ENCODE measurements around the gene NQO2. TPM values are rescaled to one million over a fixed set of nuclear protein-coding genes. Genes with fewer than 3 reads are reported as not detected.

Gene NQO2
- total and polyA plus RNA-seq, 2 experiments from 2014 or later = 23.4 to 38.5 TPM

DNA sequence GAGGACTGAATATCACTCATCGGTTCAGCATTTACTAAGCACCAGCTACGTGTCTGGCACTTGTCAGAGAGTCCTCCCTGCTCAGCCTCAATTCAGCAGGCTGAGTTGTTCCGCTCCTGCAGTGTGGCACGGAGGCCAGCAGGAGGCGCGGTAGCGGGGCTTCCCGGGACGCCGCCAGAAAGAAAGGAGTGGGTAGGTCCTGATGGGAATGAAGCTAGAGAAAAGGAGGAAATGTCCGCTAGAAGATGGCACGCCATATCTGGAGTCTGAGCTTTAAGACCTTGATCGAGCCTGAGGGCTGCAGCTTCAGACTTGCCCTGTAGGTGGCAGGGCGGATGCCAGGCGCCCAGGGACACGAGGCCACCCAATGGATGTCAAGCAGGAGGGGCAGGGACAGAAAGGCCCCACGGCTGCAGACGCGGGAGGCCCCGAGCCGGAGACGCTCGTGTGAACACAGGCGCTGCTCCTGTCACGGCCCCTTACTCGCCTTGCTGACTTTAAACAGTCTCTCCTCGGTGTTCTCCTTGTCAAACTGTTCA, 47.1 kb upstream of the NQO2 start:
- H3K4me2 ChIP-seq = peak overlapping the region; percentile 43
- peak; percentile 85 for DNase-seq (ENCODE audit: low spot score)
- H2AFZ ChIP-seq = peak overlapping the region; percentile 42
- no peaks in the 10 kb centered on the region for H3K27me3 ChIP-seq
- H3K9me3 ChIP-seq (ENCODE audit: low read depth) = no peaks in the 10 kb centered on the region
- no peaks in the 10 kb centered on the region for H3K36me3 ChIP-seq (replicated peaks; ENCODE audit: insufficient read depth, low read depth)
- no peaks in the 10 kb centered on the region for H4K20me1 ChIP-seq (ENCODE audit: insufficient read depth, poor library complexity, severe bottlenecking)
- 21% methylated on average over 27 of the region's 27 CpGs for WGBS (ENCODE audit: low lambda C conversion rate, missing lambda C conversion rate)
- H3K4me1 ChIP-seq (ENCODE audit: insufficient read depth) = no peaks in the 10 kb centered on the region
- H3K27ac ChIP-seq = peak overlapping the region; percentile 68
- H3K4me3 ChIP-seq = no peak overlapping the region
- TF ChIP-seq, protein P1, sequence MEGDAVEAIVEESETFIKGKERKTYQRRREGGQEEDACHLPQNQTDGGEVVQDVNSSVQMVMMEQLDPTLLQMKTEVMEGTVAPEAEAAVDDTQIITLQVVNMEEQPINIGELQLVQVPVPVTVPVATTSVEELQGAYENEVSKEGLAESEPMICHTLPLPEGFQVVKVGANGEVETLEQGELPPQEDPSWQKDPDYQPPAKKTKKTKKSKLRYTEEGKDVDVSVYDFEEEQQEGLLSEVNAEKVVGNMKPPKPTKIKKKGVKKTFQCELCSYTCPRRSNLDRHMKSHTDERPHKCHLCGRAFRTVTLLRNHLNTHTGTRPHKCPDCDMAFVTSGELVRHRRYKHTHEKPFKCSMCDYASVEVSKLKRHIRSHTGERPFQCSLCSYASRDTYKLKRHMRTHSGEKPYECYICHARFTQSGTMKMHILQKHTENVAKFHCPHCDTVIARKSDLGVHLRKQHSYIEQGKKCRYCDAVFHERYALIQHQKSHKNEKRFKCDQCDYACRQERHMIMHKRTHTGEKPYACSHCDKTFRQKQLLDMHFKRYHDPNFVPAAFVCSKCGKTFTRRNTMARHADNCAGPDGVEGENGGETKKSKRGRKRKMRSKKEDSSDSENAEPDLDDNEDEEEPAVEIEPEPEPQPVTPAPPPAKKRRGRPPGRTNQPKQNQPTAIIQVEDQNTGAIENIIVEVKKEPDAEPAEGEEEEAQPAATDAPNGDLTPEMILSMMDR (IDR thresholded peaks at IDR 0.05; ENCODE audit: poor library complexity) = peak; percentile 99
- no peak for TF ChIP-seq EZH2phosphoT487 (IDR thresholded peaks at IDR 0.05; ENCODE audit: low read depth, severe bottlenecking, unreplicated experiment)
- peaks cover 4% of the 10 kb centered on the region for H3K79me2 ChIP-seq
- H3K9me2 ChIP-seq (replicated peaks; ENCODE audit: insufficient read depth) = no peaks in the 10 kb centered on the region

DNA sequence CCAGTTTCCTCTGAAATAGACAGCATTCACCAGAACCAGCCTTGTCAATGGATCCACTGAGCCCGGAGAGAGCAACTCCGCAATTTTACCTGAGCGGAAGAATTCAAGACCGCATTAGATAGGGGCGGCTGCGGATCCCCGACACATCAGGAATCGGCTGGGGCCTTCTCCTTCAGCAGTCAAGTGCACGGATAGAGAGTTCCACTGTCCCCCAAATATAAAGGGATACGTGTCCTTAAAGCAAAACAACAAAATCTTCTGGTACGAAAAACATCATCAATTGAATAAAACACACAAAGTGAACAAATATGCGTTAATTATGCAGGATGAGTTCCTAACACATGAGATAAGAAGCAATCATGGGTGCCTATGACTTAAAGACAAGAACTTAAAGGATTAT, 46.6 kb upstream of the NQO2 start:
- Histone ChIP-seq H4K20me1 (ENCODE audit: insufficient read depth, poor library complexity, severe bottlenecking) (no peaks in the 10 kb centered on the region), H3K9me2 (replicated peaks; ENCODE audit: insufficient read depth) (no peaks in the 10 kb centered on the region), H3K36me3 (replicated peaks; ENCODE audit: insufficient read depth, low read depth) (no peaks in the 10 kb centered on the region), H3K4me3 (no peak overlapping the region), H3K4me2 (peak overlapping the region; percentile 43), H2AFZ (peak overlapping the region; percentile 42), H3K4me1 (ENCODE audit: insufficient read depth) (no peaks in the 10 kb centered on the region), H3K27me3 (no peaks in the 10 kb centered on the region), H3K27ac (peak overlapping the region; percentile 68), H3K79me2 (peaks cover 8% of the 10 kb centered on the region), H3K9me3 (ENCODE audit: low read depth) (no peaks in the 10 kb centered on the region)
- TF ChIP-seq EZH2 (IDR thresholded peaks at IDR 0.05; ENCODE audit: borderline replicate concordance) (no peak), EZH2phosphoT487 (IDR thresholded peaks at IDR 0.05; ENCODE audit: low read depth, severe bottlenecking, unreplicated experiment) (no peak)
- TF ChIP-seq, protein P1 (IDR thresholded peaks at IDR 0.05; ENCODE audit: poor library complexity) = no peak
- no peak for DNase-seq (ENCODE audit: low spot score)
- 94% methylated on average over 12 of the region's 12 CpGs for WGBS (ENCODE audit: low lambda C conversion rate, missing lambda C conversion rate)

DNA sequence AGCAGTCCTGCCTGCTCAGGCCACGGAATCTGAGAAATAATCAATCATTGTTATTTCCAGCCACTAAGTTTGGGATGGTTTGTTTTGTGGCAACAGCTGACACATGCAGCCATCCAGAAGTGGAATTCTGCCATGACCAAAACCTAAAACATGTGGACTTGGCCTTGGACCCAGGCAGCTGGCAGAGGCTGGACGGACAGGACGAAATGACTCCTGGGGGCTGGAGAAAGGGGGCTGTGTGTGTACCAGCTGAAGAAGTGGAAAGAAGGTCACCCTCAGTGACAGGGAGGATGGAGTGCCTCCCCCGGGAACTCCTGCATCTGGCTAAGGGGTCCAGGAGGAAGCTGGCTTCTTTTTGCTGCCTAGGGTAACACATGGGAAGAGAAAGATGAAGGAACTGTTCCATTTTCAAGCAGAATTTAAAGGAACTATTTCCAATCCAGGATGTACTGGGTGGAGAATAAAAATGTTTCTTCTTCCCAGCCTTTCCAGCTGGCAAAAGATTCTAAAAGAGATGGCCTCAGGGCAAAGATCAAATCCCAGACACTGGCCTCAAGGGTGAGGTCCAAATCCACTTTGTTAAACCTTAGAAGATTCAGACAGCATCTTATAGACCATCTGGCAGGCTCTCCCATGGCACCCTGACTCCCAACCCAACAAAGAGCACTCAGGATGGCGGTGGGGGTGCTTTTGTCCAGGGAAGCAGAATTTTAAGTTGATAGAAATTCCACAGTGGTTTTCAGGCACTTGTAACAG, 42.6 kb upstream of the NQO2 start:
- 93% methylated on average over 5 of the region's 5 CpGs for WGBS (ENCODE audit: low lambda C conversion rate, missing lambda C conversion rate)
- TF ChIP-seq EZH2phosphoT487 (IDR thresholded peaks at IDR 0.05; ENCODE audit: low read depth, severe bottlenecking, unreplicated experiment) (no peak), EZH2 (IDR thresholded peaks at IDR 0.05; ENCODE audit: borderline replicate concordance) (no peak)
- TF ChIP-seq, protein P1 (IDR thresholded peaks at IDR 0.05; ENCODE audit: poor library complexity) = no peak
- Histone ChIP-seq H3K4me1 (ENCODE audit: insufficient read depth) (peaks cover 18% of the 10 kb centered on the region), H3K9me3 (ENCODE audit: low read depth) (no peaks in the 10 kb centered on the region), H3K27me3 (no peaks in the 10 kb centered on the region), H3K4me2 (no peak overlapping the region), H2AFZ (no peak overlapping the region), H3K79me2 (peaks cover 36% of the 10 kb centered on the region), H3K4me3 (no peak overlapping the region), H3K36me3 (replicated peaks; ENCODE audit: insufficient read depth, low read depth) (no peaks in the 10 kb centered on the region), H3K9me2 (replicated peaks; ENCODE audit: insufficient read depth) (no peaks in the 10 kb centered on the region), H3K27ac (no peak overlapping the region), H4K20me1 (ENCODE audit: insufficient read depth, poor library complexity, severe bottlenecking) (no peaks in the 10 kb centered on the region)
- no peak for DNase-seq (ENCODE audit: low spot score)

Data from hepatocyte (in vitro differentiated cells).